Activated CD8-positive, alpha-beta T cell treated with anti-CD3 and anti-CD28 coated beads for 36 hours (primary cell): ENCODE measurements around the gene CCN6. TPM values are rescaled to one million over a fixed set of nuclear protein-coding genes. Genes with fewer than 3 reads are reported as not detected.

Experiments
- ATAC-seq: fragments of 200-7000 bp; cut with Tn5 transposase; one replicate; pipeline ENCODE4 v1.10.0; 2021; ENCODE audit warnings: mild to moderate bottlenecking, moderate library complexity
- CTCF ChIA-PET: fragments of 350-600 bp; sonication (Branson Sonifier 250); formaldehyde crosslinking; loops from one replicate; lab custom pipeline; 2021; ENCODE audit warnings: antibody characterized with exemption; lab: Charles Lee
- POLR2A ChIA-PET: fragments of 350-600 bp; sonication (Branson Sonifier 250); formaldehyde crosslinking; loops from one replicate; lab custom pipeline; 2021; ENCODE audit warnings: antibody characterized with exemption; lab: Charles Lee
- DNase-seq: peaks from one replicate; pipeline ENCODE4 v3.0.0-alpha.2; 2020
- H3K27ac Mint-ChIP-seq: one replicate; pipeline ENCODE4 v1.8.0; 2021; ENCODE audit warnings: mild to moderate bottlenecking, mixed read lengths
- H3K27me3 Mint-ChIP-seq: one replicate; pipeline ENCODE4 v1.8.0; 2021; ENCODE audit warnings: mixed read lengths
- H3K36me3 Mint-ChIP-seq: one replicate; pipeline ENCODE4 v1.8.0; 2021; ENCODE audit warnings: low read depth, mixed read lengths
- H3K4me1 Mint-ChIP-seq: one replicate; pipeline ENCODE4 v1.8.0; 2021; ENCODE audit warnings: low read depth, mixed read lengths
- H3K4me3 Mint-ChIP-seq: one replicate; pipeline ENCODE4 v1.8.0; 2021; ENCODE audit warnings: mild to moderate bottlenecking, moderate library complexity, mixed read lengths
- H3K9me3 Mint-ChIP-seq: one replicate; pipeline ENCODE4 v1.8.0; 2021; ENCODE audit warnings: mixed read lengths
- intact Hi-C: fragments of 100-400 bp; cut with micrococcal nuclease; formaldehyde crosslinking; loops from one replicate; pipeline ENCODE4 v1.10.0; 2022
- total RNA-seq, 2 experiments: library from RNA; stranded (reverse); gene quantifications; one replicate each; pipeline ENCODE4 v1.2.3, GENCODE V29; 2021
- TF ChIP-seq, protein P1 (sequence below): fragments of 200-600 bp; IDR thresholded peaks from one replicate; pipeline ENCODE4 v1.8.0; 2022; ENCODE audit warnings: antibody characterized with exemption, mild to moderate bottlenecking

CCN6 gene
- total RNA-seq, 2 experiments from 2014 or later = not detected

DNA sequence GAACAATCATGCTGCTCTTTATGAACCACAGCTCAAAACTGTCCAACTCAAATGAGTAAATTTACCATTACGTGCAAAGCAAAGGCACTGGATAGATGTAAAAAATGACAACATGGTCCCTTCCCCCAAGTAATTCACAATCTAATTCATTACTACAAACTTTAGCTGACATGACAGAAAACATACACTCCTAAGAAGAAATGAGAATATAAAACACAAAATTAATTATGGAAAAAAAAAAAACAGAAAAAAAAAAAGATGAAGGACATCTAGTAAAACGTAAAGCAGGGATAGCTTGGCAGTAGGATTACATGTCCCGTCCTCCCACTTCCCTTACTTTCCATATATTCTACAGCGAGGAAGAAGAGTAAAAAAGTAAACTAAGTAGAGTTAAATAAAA is 27.7 kb downstream of the CCN6 start:
- Mint-ChIP-seq H3K27ac (no peak overlapping the region), H3K4me1 (peaks cover 10% of the 10 kb centered on the region), H3K27me3 (no peaks in the 10 kb centered on the region), H3K36me3 (peaks cover 16% of the 10 kb centered on the region), H3K9me3 (no peaks in the 10 kb centered on the region), H3K4me3 (no peak overlapping the region)
- intact Hi-C loops = no loop called here
- CTCF ChIA-PET = interaction anchor here (0.6 to 2.9 kb wide), 3 partner anchors 14 to 82 kb away, joined by 3 to 20 read pairs (median 3); no protein-coding TSS in a partner anchor
- ATAC-seq (no peak), DNase-seq (no peak)
- POLR2A ChIA-PET = no interaction called here
- TF ChIP-seq, protein P1, sequence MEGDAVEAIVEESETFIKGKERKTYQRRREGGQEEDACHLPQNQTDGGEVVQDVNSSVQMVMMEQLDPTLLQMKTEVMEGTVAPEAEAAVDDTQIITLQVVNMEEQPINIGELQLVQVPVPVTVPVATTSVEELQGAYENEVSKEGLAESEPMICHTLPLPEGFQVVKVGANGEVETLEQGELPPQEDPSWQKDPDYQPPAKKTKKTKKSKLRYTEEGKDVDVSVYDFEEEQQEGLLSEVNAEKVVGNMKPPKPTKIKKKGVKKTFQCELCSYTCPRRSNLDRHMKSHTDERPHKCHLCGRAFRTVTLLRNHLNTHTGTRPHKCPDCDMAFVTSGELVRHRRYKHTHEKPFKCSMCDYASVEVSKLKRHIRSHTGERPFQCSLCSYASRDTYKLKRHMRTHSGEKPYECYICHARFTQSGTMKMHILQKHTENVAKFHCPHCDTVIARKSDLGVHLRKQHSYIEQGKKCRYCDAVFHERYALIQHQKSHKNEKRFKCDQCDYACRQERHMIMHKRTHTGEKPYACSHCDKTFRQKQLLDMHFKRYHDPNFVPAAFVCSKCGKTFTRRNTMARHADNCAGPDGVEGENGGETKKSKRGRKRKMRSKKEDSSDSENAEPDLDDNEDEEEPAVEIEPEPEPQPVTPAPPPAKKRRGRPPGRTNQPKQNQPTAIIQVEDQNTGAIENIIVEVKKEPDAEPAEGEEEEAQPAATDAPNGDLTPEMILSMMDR = no peak

DNA sequence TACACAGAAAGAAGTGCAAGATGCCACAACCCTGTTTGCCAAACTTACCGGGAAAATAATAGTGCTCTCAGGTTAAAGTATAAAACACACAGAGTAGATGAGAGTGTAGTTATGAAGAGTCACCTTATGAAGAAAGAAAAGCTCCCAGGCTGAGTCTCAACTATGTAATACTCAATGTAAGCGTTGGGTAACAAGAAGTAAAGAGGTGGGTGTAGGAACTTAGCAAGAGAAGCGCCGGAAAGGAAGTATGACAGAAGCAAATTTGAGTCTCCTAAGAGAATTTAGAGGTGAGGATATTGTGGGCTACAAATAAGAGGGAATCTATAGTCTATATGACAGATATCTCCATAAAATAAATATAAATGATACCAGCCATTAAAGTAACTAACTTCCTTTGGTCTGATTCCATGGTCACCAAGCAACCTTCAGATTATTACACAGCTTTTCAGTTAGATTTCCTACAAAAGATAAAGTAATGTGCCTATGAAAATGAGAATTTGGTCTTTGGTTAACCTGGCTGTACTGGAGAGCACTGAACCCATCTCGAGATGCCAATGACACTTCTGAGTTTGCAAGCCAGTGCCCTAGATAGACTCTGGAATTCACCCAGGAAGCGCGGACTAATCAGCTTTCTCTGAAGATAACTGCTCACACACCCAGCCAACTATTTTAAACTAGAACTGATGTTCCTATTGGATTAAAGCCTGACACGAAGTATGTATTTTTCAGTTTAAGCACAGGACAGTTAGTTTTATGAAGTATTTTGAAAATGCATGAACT is 31.6 kb downstream of the CCN6 start:
- Mint-ChIP-seq H3K4me3 (peak overlapping the region; percentile 58), H3K36me3 (peaks cover 6% of the 10 kb centered on the region), H3K9me3 (no peaks in the 10 kb centered on the region), H3K27ac (no peak overlapping the region), H3K27me3 (peaks cover 3% of the 10 kb centered on the region), H3K4me1 (peaks cover 12% of the 10 kb centered on the region)
- intact Hi-C loops = loop anchor here (1.0 to 2.0 kb wide), 2 partner anchors 69 to 78 kb away; no protein-coding TSS in a partner anchor
- ChIA-PET POLR2A (interaction anchor here (0.6 to 0.8 kb wide), 2 partner anchors 16 to 57 kb away, joined by 3 read pairs; no protein-coding TSS in a partner anchor), CTCF (interaction anchor here (0.8 to 4.7 kb wide), 8 partner anchors 12 to 827 kb away, joined by 3 to 161 read pairs (median 5); a partner anchor contains a TSS)
- no peak for ATAC-seq
- no peak for DNase-seq
- TF ChIP-seq, protein P1 = no peak

DNA sequence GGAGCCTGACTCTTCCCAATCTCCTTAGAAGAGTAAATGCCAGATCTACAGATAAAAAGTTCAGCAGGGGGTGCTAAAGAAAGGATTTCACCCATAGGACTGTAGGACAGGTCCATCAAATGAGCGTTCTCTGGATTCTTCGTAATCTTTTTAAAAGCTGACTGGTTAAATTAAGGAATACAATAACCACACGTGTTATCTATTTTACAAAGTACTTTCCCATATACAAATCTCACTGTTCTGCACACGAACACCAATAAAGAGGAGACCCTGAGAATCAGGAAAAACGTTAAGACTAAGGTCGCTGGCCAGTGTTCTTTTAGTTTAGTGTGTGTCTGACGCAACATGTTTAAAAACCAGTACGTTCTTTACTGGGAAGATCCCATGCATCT is 32.8 kb downstream of the CCN6 start:
- no peak for DNase-seq
- intact Hi-C loops = loop anchor here (1.0 to 2.0 kb wide), 2 partner anchors 68 to 77 kb away; no protein-coding TSS in a partner anchor
- H3K36me3 Mint-ChIP-seq = peaks cover 6% of the 10 kb centered on the region
- H3K4me3 Mint-ChIP-seq = no peak overlapping the region
- CTCF ChIA-PET = interaction anchor here (0.8 to 4.7 kb wide), 19 partner anchors 8 to 828 kb away, joined by 3 to 161 read pairs (median 5); a partner anchor contains a TSS
- H3K27ac Mint-ChIP-seq = no peak overlapping the region
- no peaks in the 10 kb centered on the region for H3K9me3 Mint-ChIP-seq
- peaks cover 6% of the 10 kb centered on the region for H3K27me3 Mint-ChIP-seq
- H3K4me1 Mint-ChIP-seq = peaks cover 12% of the 10 kb centered on the region
- TF ChIP-seq, protein P1 = peak; percentile 47
- POLR2A ChIA-PET = interaction anchor here (0.6 to 2.5 kb wide), 7 partner anchors 9 to 828 kb away, joined by 3 to 8 read pairs (median 4); no protein-coding TSS in a partner anchor
- ATAC-seq = no peak

DNA sequence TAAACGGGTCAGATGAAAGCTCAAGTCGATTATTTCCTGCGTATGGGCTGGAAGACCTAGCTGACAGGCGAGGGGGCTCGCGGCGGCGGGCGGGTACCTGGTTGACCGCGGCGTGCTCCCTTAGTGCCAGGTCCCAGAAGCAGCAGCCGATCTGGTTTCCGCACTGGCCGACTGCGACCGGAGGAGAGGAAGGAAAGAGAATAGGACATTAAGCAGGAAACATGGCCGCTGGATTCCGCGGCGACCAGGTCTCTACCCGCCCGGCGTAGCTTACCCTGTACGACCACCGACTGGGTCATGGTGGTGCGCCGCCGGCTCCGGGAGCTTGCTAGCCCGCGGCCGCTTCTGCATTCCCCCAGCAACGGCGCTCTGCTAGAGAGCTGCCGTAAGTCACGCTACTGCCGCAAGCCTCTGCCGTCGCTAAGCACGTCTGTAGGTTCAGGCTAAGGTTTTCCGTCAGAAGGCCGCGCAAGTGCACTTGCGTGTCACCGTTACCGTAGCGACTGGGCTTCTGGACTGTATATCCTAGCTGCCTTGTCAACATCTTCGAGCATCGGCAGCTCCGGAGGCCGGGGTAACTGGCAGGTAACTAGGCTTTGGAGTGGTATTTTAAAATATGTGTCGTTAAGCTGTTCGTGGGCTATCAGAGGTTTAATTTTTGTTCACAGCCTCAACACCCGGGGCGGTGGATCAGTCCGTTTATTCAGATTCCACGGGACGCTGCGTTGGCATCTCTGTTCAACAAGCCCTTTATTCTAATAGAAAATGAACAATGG is 33.4 kb downstream of the CCN6 start, which contains the start of the genes FAM229B and TUBE1:
Gene FAM229B (plus strand): TSS at position 456 of the 776 bp plus-strand sequence. CDS start 11,693 bp downstream, outside the sequence.
Gene TUBE1 (minus strand): TSS at position 347 of the 776 bp plus-strand sequence. CDS start 48 bp downstream, at position 299.
- DNase-seq (peak; percentile 95), ATAC-seq (peak; percentile 98)
- ChIA-PET POLR2A (interaction anchor here (0.6 to 2.5 kb wide), 6 partner anchors 9 to 829 kb away, joined by 3 to 8 read pairs (median 5); no protein-coding TSS in a partner anchor), CTCF (interaction anchor here (0.8 to 4.7 kb wide), 19 partner anchors 8 to 828 kb away, joined by 3 to 161 read pairs (median 5); a partner anchor contains a TSS)
- H3K27me3 Mint-ChIP-seq = peaks cover 6% of the 10 kb centered on the region
- H3K27ac Mint-ChIP-seq = no peak within 1 kb of the TSS
- intact Hi-C loops = loop anchor here (2.0 kb wide), 1 partner anchor 67 kb away; no protein-coding TSS in a partner anchor
- peaks cover 6% of the 10 kb centered on the region for H3K36me3 Mint-ChIP-seq
- TF ChIP-seq, protein P1 = no peak
- no peaks in the 10 kb centered on the region for H3K9me3 Mint-ChIP-seq
- no peak within 1 kb of the TSS for H3K4me3 Mint-ChIP-seq
- peaks cover 12% of the 10 kb centered on the region for H3K4me1 Mint-ChIP-seq
